GM19193 (cell line): ENCODE measurements around the gene TLR10.

Experiments
- POLR2A ChIP-seq: IDR thresholded peaks from 4 replicates; pipeline ENCODE4 v1.6.1; 2011; ENCODE audit not compliant: insufficient read depth, insufficient read length; ENCODE audit errors: extremely low read depth

TLR10 gene

GRCh38 chr4:38782452-38783108, at the start of gene TLR10:
Gene TLR10, minus strand, starts transcription at chr4:38782990. Its CDS starts 7,400 bp downstream, at chr4:38775590.
- peak; percentile 54 for TF ChIP-seq POLR2A

- no peak for TF ChIP-seq POLR2A
Observed at GRCh38 chr4:38832206-38832605, 49.4 kb upstream of the TLR10 start.

- no peak for TF ChIP-seq POLR2A
Observed at GRCh38 chr4:38831653-38832052, 48.9 kb upstream of the TLR10 start.

GRCh38 chr4:38829237-38829636, 46.4 kb upstream of the TLR10 start:
- TF ChIP-seq POLR2A = no peak

GRCh38 chr4:38823766-38824165, 41.0 kb upstream of the TLR10 start:
- no peak for TF ChIP-seq POLR2A

- TF ChIP-seq POLR2A = no peak
Observed at GRCh38 chr4:38822748-38823303, 40.0 kb upstream of the TLR10 start.

GRCh38 chr4:38821739-38822138, 38.9 kb upstream of the TLR10 start:
- no peak for TF ChIP-seq POLR2A

- no peak for TF ChIP-seq POLR2A
Observed at GRCh38 chr4:38820329-38821061, 37.7 kb upstream of the TLR10 start.

GRCh38 chr4:38819569-38819968, 36.8 kb upstream of the TLR10 start:
- no peak for TF ChIP-seq POLR2A

- TF ChIP-seq POLR2A = no peak
Observed at GRCh38 chr4:38818441-38818976, 35.7 kb upstream of the TLR10 start.

- TF ChIP-seq POLR2A = no peak
Observed at GRCh38 chr4:38815885-38816782, 33.3 kb upstream of the TLR10 start.

GRCh38 chr4:38814386-38814785, 31.6 kb upstream of the TLR10 start:
- TF ChIP-seq POLR2A = no peak

- no peak for TF ChIP-seq POLR2A
Observed at GRCh38 chr4:38811297-38811696, 28.5 kb upstream of the TLR10 start.

- no peak for TF ChIP-seq POLR2A
Observed at GRCh38 chr4:38805530-38806145, 22.8 kb upstream of the TLR10 start.
